Measurements from ENCODE around the gene PPFIA4.
A peak's percentile ranks its signal among the peaks of the same experiment; 100 is the strongest.
"Not testable (repeated sequence)": the region's sequence is repeated elsewhere in the genome, so short reads cannot be mapped to it uniquely, and the experiment has no call there.

The PPFIA4 gene

GRCh38 chr1:203017692-203018091, 8.6 kb upstream of the PPFIA4 start:
- DNase-seq (ENCODE audit: low read depth) = no peak

GRCh38 chr1:203022855-203023254, 3.4 kb upstream of the PPFIA4 start:
- not testable (repeated sequence) for DNase-seq (ENCODE audit: low read depth)

GRCh38 chr1:203025686-203026030, 633 bp upstream of the PPFIA4 start:
- no peak for DNase-seq (ENCODE audit: low read depth)

- DNase-seq (ENCODE audit: low read depth) = no peak
Observed at GRCh38 chr1:203026666-203027663, 674 bp downstream of the PPFIA4 start.

- no peak for DNase-seq (ENCODE audit: low read depth)
Observed at GRCh38 chr1:203028067-203028783, 1.9 kb downstream of the PPFIA4 start.

- no peak for DNase-seq (ENCODE audit: low read depth)
Observed at GRCh38 chr1:203028784-203029553, 2.7 kb downstream of the PPFIA4 start.

GRCh38 chr1:203031467-203031866, 5.2 kb downstream of the PPFIA4 start:
- no peak for DNase-seq (ENCODE audit: low read depth)

GRCh38 chr1:203033287-203033686, 7.0 kb downstream of the PPFIA4 start:
- no peak for DNase-seq (ENCODE audit: low read depth)

GRCh38 chr1:203033917-203034316, 7.6 kb downstream of the PPFIA4 start:
- no peak for DNase-seq (ENCODE audit: low read depth)

GRCh38 chr1:203034422-203035110, 8.3 kb downstream of the PPFIA4 start:
- DNase-seq (ENCODE audit: low read depth) = no peak

- no peak for DNase-seq (ENCODE audit: low read depth)
Observed at GRCh38 chr1:203035111-203036000, 9.1 kb downstream of the PPFIA4 start.

GRCh38 chr1:203036135-203036534, 9.8 kb downstream of the PPFIA4 start:
- no peak for DNase-seq (ENCODE audit: low read depth)

- DNase-seq (ENCODE audit: low read depth) = no peak
Observed at GRCh38 chr1:203036537-203036936, 10.2 kb downstream of the PPFIA4 start.

GRCh38 chr1:203037509-203038190, 11.4 kb downstream of the PPFIA4 start:
- DNase-seq (ENCODE audit: low read depth) = no peak

- DNase-seq (ENCODE audit: low read depth) = peak; percentile 56
Observed at GRCh38 chr1:203038217-203038741, 12.0 kb downstream of the PPFIA4 start.

GRCh38 chr1:203038891-203039608, 12.8 kb downstream of the PPFIA4 start:
- peak; percentile 51 for DNase-seq (ENCODE audit: low read depth)

- DNase-seq (ENCODE audit: low read depth) = no peak
Observed at GRCh38 chr1:203039609-203040512, 13.6 kb downstream of the PPFIA4 start.
